ENCODE measurements around the gene FOXL2NB. TPM values are rescaled to one million over a fixed set of nuclear protein-coding genes. Genes with fewer than 3 reads are reported as not detected.
A peak's percentile ranks its signal among the peaks of the same experiment; 100 is the strongest.

The FOXL2NB gene
- total RNA-seq, 3 donors from 2014 or later (not counting 1 experiment from before 2014, with no cell fraction given), result not detected

GRCh38 chr3:138936741-138937689, 10.0 kb upstream of the FOXL2NB start:
- DNase-seq (peak in 1 of 2 donors; percentile 36), ATAC-seq (no peak)
- Histone ChIP-seq H3K4me3 (ENCODE audit: low read length) (no peak overlapping the region), H3K27ac (ENCODE audit: low read length) (no peak overlapping the region), H3K27me3 (ENCODE audit: control insufficient read depth, insufficient read depth, low read length) (peaks cover 73% of the 10 kb centered on the region), H3K9me3 (ENCODE audit: control insufficient read depth, insufficient read depth, low read length) (no peaks in the 10 kb centered on the region), H3K36me3 (ENCODE audit: control insufficient read depth, insufficient read depth, low read length) (no peaks in the 10 kb centered on the region), H3K4me1 (ENCODE audit: control insufficient read depth, insufficient read depth, low read length) (peaks cover 43% of the 10 kb centered on the region)
- no peak overlapping the region for H3K27ac Mint-ChIP-seq
- no peak for TF ChIP-seq CTCF (IDR thresholded peaks at IDR 0.05)
- peak overlapping the region; percentile 37 for H3K4me3 Mint-ChIP-seq
- peaks cover 18 to 41% of the 10 kb centered on the region in 2 donors for H3K4me1 Mint-ChIP-seq
- H3K36me3 Mint-ChIP-seq, result no peaks in the 10 kb centered on the region
- H3K27me3 Mint-ChIP-seq (ENCODE audit: low read depth in 2 of 2), result peaks cover 70 to 76% of the 10 kb centered on the region in 2 donors
- no peaks in the 10 kb centered on the region for H3K9me3 Mint-ChIP-seq
- 13% methylated on average over 45 of the region's 45 CpGs for WGBS (ENCODE audit: insufficient coverage)
- intact Hi-C loops (cut with micrococcal nuclease), result loop anchor here (1.0 kb wide), 1 partner anchor 392 kb away; no protein-coding TSS in a partner anchor

GRCh38 chr3:138937690-138938055, 9.3 kb upstream of the FOXL2NB start:
- DNase-seq (no peak), ATAC-seq (no peak)
- Mint-ChIP-seq H3K27me3 (ENCODE audit: low read depth in 2 of 2) (peaks cover 76 to 81% of the 10 kb centered on the region in 2 donors), H3K27ac (no peak overlapping the region), H3K36me3 (no peaks in the 10 kb centered on the region), H3K4me3 (peak overlapping the region; percentile 37), H3K4me1 (peaks cover 18 to 41% of the 10 kb centered on the region in 2 donors), H3K9me3 (no peaks in the 10 kb centered on the region)
- Histone ChIP-seq H3K9me3 (ENCODE audit: control insufficient read depth, insufficient read depth, low read length) (no peaks in the 10 kb centered on the region), H3K27me3 (ENCODE audit: control insufficient read depth, insufficient read depth, low read length) (peaks cover 79% of the 10 kb centered on the region), H3K4me3 (ENCODE audit: low read length) (no peak overlapping the region), H3K4me1 (ENCODE audit: control insufficient read depth, insufficient read depth, low read length) (peaks cover 43% of the 10 kb centered on the region), H3K36me3 (ENCODE audit: control insufficient read depth, insufficient read depth, low read length) (no peaks in the 10 kb centered on the region), H3K27ac (ENCODE audit: low read length) (no peak overlapping the region)
- TF ChIP-seq CTCF (IDR thresholded peaks at IDR 0.05), result no peak
- intact Hi-C loops (cut with micrococcal nuclease), result no loop called here
- WGBS (ENCODE audit: insufficient coverage), result 3% methylated on average over 28 of the region's 29 CpGs

GRCh38 chr3:138938056-138938876, 8.8 kb upstream of the FOXL2NB start:
- no peak overlapping the region for H3K4me3 ChIP-seq (ENCODE audit: low read length)
- Mint-ChIP-seq H3K4me3 (peak overlapping the region; percentile 78), H3K36me3 (no peaks in the 10 kb centered on the region), H3K4me1 (peaks cover 18 to 41% of the 10 kb centered on the region in 2 donors), H3K27me3 (ENCODE audit: low read depth in 2 of 2) (peaks cover 78 to 81% of the 10 kb centered on the region in 2 donors), H3K9me3 (no peaks in the 10 kb centered on the region), H3K27ac (no peak overlapping the region)
- H3K36me3 ChIP-seq (ENCODE audit: control insufficient read depth, insufficient read depth, low read length), result no peaks in the 10 kb centered on the region
- H3K4me1 ChIP-seq (ENCODE audit: control insufficient read depth, insufficient read depth, low read length), result peaks cover 44% of the 10 kb centered on the region
- intact Hi-C loops (cut with micrococcal nuclease), result no loop called here
- WGBS (ENCODE audit: insufficient coverage), result 5% methylated on average over 48 of the region's 48 CpGs
- DNase-seq (peak in 1 of 2 donors; percentile 42), ATAC-seq (peak in 1 of 3 donors; percentile 12)
- H3K27me3 ChIP-seq (ENCODE audit: control insufficient read depth, insufficient read depth, low read length), result peaks cover 85% of the 10 kb centered on the region
- no peak overlapping the region for H3K27ac ChIP-seq (ENCODE audit: low read length)
- H3K9me3 ChIP-seq (ENCODE audit: control insufficient read depth, insufficient read depth, low read length), result no peaks in the 10 kb centered on the region
- no peak for TF ChIP-seq CTCF (IDR thresholded peaks at IDR 0.05)

Measured in natural killer cell (primary cell).